ENCODE results near the gene ANAPC15. TPM values are rescaled to one million over a fixed set of nuclear protein-coding genes. Genes with fewer than 3 reads are reported as not detected.

ANAPC15 gene
- total RNA-seq, 2 experiments from 2014 or later: 48.8 to 52.5 TPM

GRCh38 chr11:72102162-72102561 is 10.3 kb downstream of the ANAPC15 start:
- intact Hi-C loops (cut with DNase I, micrococcal nuclease): loop anchor here in 1 of 2 experiments (10.0 kb wide), 1 partner anchor 307 kb away; no protein-coding TSS in a partner anchor
- no peak for TF ChIP-seq CTCF (IDR thresholded peaks at IDR 0.05)
- Histone ChIP-seq H3K27ac (ENCODE audit: low read depth in 1 of 2, low read length in 2 of 2) (peak overlapping the region; percentile 88 to 93), H3K4me1 (ENCODE audit: insufficient read depth, low read length) (peaks cover 34% of the 10 kb centered on the region), H3K9me3 (ENCODE audit: control insufficient read depth in 1 of 2, insufficient read depth in 1 of 2, low read length in 2 of 2) (no peaks in the 10 kb centered on the region), H3K36me3 (ENCODE audit: insufficient read depth, low read length) (peaks cover 28% of the 10 kb centered on the region), H3K4me3 (ENCODE audit: low read length) (peak overlapping the region; percentile 93), H3K27me3 (ENCODE audit: control insufficient read depth in 1 of 2, insufficient read depth in 2 of 2, low read length in 2 of 2) (no peaks in the 10 kb centered on the region)
- no peaks in the 10 kb centered on the region for H3K27me3 Mint-ChIP-seq
- peaks cover 58% of the 10 kb centered on the region for H3K36me3 Mint-ChIP-seq (ENCODE audit: low read depth)
- H3K9me3 Mint-ChIP-seq: no peaks in the 10 kb centered on the region
- H3K4me3 Mint-ChIP-seq: peak overlapping the region; percentile 91
- no peak for DNase-seq
- POLR2A ChIA-PET: interaction anchor here (0.7 to 4.3 kb wide), 5 partner anchors 10 to 174 kb away, joined by 3 to 19 read pairs (median 6); partner anchors contain the start of genes ANAPC15, RNF121 and XNDC1N
- H3K4me1 Mint-ChIP-seq (ENCODE audit: low read depth): peaks cover 49% of the 10 kb centered on the region
- H3K27ac Mint-ChIP-seq: peak overlapping the region; percentile 98
- ATAC-seq (ENCODE audit: poor library complexity): no peak
- CTCF ChIA-PET: interaction anchor here (1.3 to 8.4 kb wide), 3 partner anchors 11 to 77 kb away, joined by 3 to 33 read pairs (median 21); no protein-coding TSS in a partner anchor

GRCh38 chr11:72100462-72100861 is 12.0 kb downstream of the ANAPC15 start:
- Histone ChIP-seq H3K4me1 (ENCODE audit: insufficient read depth, low read length) (peaks cover 34% of the 10 kb centered on the region), H3K27ac (ENCODE audit: low read depth in 1 of 2, low read length in 2 of 2) (no peak overlapping the region), H3K27me3 (ENCODE audit: control insufficient read depth in 1 of 2, insufficient read depth in 2 of 2, low read length in 2 of 2) (no peaks in the 10 kb centered on the region), H3K36me3 (ENCODE audit: insufficient read depth, low read length) (peaks cover 35% of the 10 kb centered on the region), H3K9me3 (ENCODE audit: control insufficient read depth in 1 of 2, insufficient read depth in 1 of 2, low read length in 2 of 2) (no peaks in the 10 kb centered on the region), H3K4me3 (ENCODE audit: low read length) (no peak overlapping the region)
- Mint-ChIP-seq H3K36me3 (ENCODE audit: low read depth) (peaks cover 61% of the 10 kb centered on the region), H3K4me3 (no peak overlapping the region), H3K9me3 (no peaks in the 10 kb centered on the region), H3K27me3 (no peaks in the 10 kb centered on the region), H3K4me1 (ENCODE audit: low read depth) (peaks cover 47% of the 10 kb centered on the region), H3K27ac (peak overlapping the region; percentile 98)
- CTCF ChIA-PET: interaction anchor here (0.7 to 8.4 kb wide), 3 partner anchors 9 to 75 kb away, joined by 3 to 33 read pairs (median 21); no protein-coding TSS in a partner anchor
- DNase-seq (peak in 2 of 14 experiments; percentile 40 to 45), ATAC-seq (ENCODE audit: poor library complexity) (no peak)
- no peak for TF ChIP-seq CTCF (IDR thresholded peaks at IDR 0.05)
- intact Hi-C loops (cut with DNase I, micrococcal nuclease): loop anchor here in 1 of 2 experiments (2.0 to 10.0 kb wide), 2 partner anchors 18 to 306 kb away; no protein-coding TSS in a partner anchor
- POLR2A ChIA-PET: interaction anchor here (4.3 kb wide), 1 partner anchor 12 kb away, joined by 19 read pairs; the partner anchor contains the start of gene ANAPC15

- Histone ChIP-seq H3K27ac (ENCODE audit: low read depth in 1 of 2, low read length in 2 of 2) (no peak overlapping the region), H3K4me3 (ENCODE audit: low read length) (no peak overlapping the region), H3K9me3 (ENCODE audit: control insufficient read depth in 1 of 2, insufficient read depth in 1 of 2, low read length in 2 of 2) (no peaks in the 10 kb centered on the region), H3K36me3 (ENCODE audit: insufficient read depth, low read length) (peaks cover 37% of the 10 kb centered on the region), H3K27me3 (ENCODE audit: control insufficient read depth in 1 of 2, insufficient read depth in 2 of 2, low read length in 2 of 2) (no peaks in the 10 kb centered on the region), H3K4me1 (ENCODE audit: insufficient read depth, low read length) (peaks cover 34% of the 10 kb centered on the region)
- Mint-ChIP-seq H3K27ac (no peak overlapping the region), H3K36me3 (ENCODE audit: low read depth) (peaks cover 60% of the 10 kb centered on the region), H3K4me1 (ENCODE audit: low read depth) (peaks cover 43% of the 10 kb centered on the region), H3K9me3 (no peaks in the 10 kb centered on the region), H3K4me3 (no peak overlapping the region), H3K27me3 (no peaks in the 10 kb centered on the region)
- intact Hi-C loops (cut with DNase I, micrococcal nuclease): loop anchor here in 1 of 2 experiments (2.0 to 10.0 kb wide), 2 partner anchors 17 to 305 kb away; no protein-coding TSS in a partner anchor
- ChIA-PET CTCF (interaction anchor here (1.3 to 8.4 kb wide), 3 partner anchors 9 to 74 kb away, joined by 6 to 33 read pairs (median 21); no protein-coding TSS in a partner anchor), POLR2A (interaction anchor here (0.9 to 4.3 kb wide), 2 partner anchors 9 to 13 kb away, joined by 3 to 19 read pairs; partner anchors contain the start of gene ANAPC15)
- no peak for TF ChIP-seq CTCF (IDR thresholded peaks at IDR 0.05)
- no peak for DNase-seq
- ATAC-seq (ENCODE audit: poor library complexity): no peak
Observed at GRCh38 chr11:72100009-72100408, 12.5 kb downstream of the ANAPC15 start.

Measured in CD4-positive, alpha-beta T cell (primary cell).